CD4-positive, alpha-beta T cell (primary cell): ENCODE data around the gene C1orf35. TPM values are rescaled to one million over a fixed set of nuclear protein-coding genes. Genes with fewer than 3 reads are reported as not detected.

Source experiments
- ATAC-seq: fragments of 200-7000 bp; cut with Tn5 transposase; one replicate; pipeline ENCODE4 v1.10.0; 2022; ENCODE audit warnings: mild to moderate bottlenecking; ENCODE audit not compliant: poor library complexity
- CTCF ChIA-PET: fragments of 350-600 bp; sonication (Branson Sonifier 250); formaldehyde crosslinking; loops from one replicate; lab custom pipeline; 2021; ENCODE audit warnings: antibody characterized with exemption, inconsistent platforms; lab: Charles Lee
- POLR2A ChIA-PET: fragments of 350-600 bp; sonication (Branson Sonifier 250); formaldehyde crosslinking; loops from one replicate; lab custom pipeline; 2021; ENCODE audit warnings: antibody characterized with exemption, inconsistent platforms; lab: Charles Lee
- DNase-seq, 14 experiments: peaks; one replicate each; pipeline ENCODE4 v3.0.0-alpha.2; 2013 to 2020; ENCODE audit warnings: mixed read lengths in 2 of 14
- H3K27ac ChIP-seq, 2 donors: one replicate each; pipeline versions ENCODE4 v1.5.1 to v1.7.0; 2013; ENCODE audit warnings: low read length in 2 of 2, low read depth in 1 of 2, mild to moderate bottlenecking in 1 of 2
- H3K27me3 ChIP-seq, 2 experiments: 1 replicate in 1 of 2; 2 replicates in 1 of 2; pipeline versions ENCODE4 v1.6.1 to v1.7.0; 2013; ENCODE audit warnings: low read length in 2 of 2, control low read depth in 1 of 2, mild to moderate bottlenecking in 1 of 2, moderate library complexity in 1 of 2; ENCODE audit not compliant: insufficient read depth in 2 of 2, control insufficient read depth in 1 of 2
- H3K36me3 ChIP-seq: one replicate; pipeline ENCODE4 v1.6.1; 2013; ENCODE audit warnings: low read length, control low read depth; ENCODE audit not compliant: insufficient read depth
- H3K4me1 ChIP-seq: one replicate; pipeline ENCODE4 v1.6.1; 2013; ENCODE audit warnings: low read length, control low read depth; ENCODE audit not compliant: insufficient read depth
- H3K4me3 ChIP-seq: one replicate; pipeline ENCODE4 v1.5.1; 2013; ENCODE audit warnings: mild to moderate bottlenecking, low read length, moderate library complexity
- H3K9me3 ChIP-seq, 2 experiments: 1 replicate in 1 of 2; 2 replicates in 1 of 2; pipeline versions ENCODE4 v1.6.1 to v1.7.0; 2013; ENCODE audit warnings: low read length in 2 of 2, mild to moderate bottlenecking in 2 of 2, control low read depth in 1 of 2, moderate library complexity in 1 of 2; ENCODE audit not compliant: control insufficient read depth in 1 of 2, insufficient read depth in 1 of 2
- H3K27ac Mint-ChIP-seq: one replicate; pipeline ENCODE4 v1.8.0; 2020; ENCODE audit warnings: mixed read lengths
- H3K27me3 Mint-ChIP-seq: one replicate; pipeline ENCODE4 v1.8.0; 2021; ENCODE audit warnings: mixed read lengths
- H3K36me3 Mint-ChIP-seq: one replicate; pipeline ENCODE4 v1.8.0; 2021; ENCODE audit warnings: low read depth, mixed read lengths
- H3K4me1 Mint-ChIP-seq: one replicate; pipeline ENCODE4 v1.8.0; 2021; ENCODE audit warnings: low read depth, mixed read lengths
- H3K4me3 Mint-ChIP-seq: one replicate; pipeline ENCODE4 v1.8.0; 2020; ENCODE audit warnings: mild to moderate bottlenecking, mixed read lengths
- H3K9me3 Mint-ChIP-seq: one replicate; pipeline ENCODE4 v1.8.0; 2020; ENCODE audit warnings: mixed read lengths
- CTCF ChIP-seq: fragments of 200-600 bp; IDR thresholded peaks from one replicate; pipeline ENCODE4 v1.8.0; 2022; ENCODE audit warnings: antibody characterized with exemption, mild to moderate bottlenecking
- intact Hi-C, 2 experiments: fragments of 100-400 bp; cut with DNase I in 1 of 2; cut with micrococcal nuclease in 1 of 2; formaldehyde crosslinking; loops; one replicate each; pipeline versions ENCODE4 v1.15.1 to v1.9.0; 2023 to 2025; cut with DNase I, micrococcal nuclease
- total RNA-seq, 174 experiments: library from RNA in 2 of 174; stranded (reverse) in 2 of 174; gene quantifications; one replicate each; pipeline ENCODE4 v1.2.3 and lab custom pipeline; 2021 to 2026

The C1orf35 gene
- total RNA-seq, 2 experiments from 2014 or later, result 36.6 to 40.3 TPM

- peaks cover 88% of the 10 kb centered on the region for H3K4me1 ChIP-seq
- peaks cover 65% of the 10 kb centered on the region for H3K36me3 ChIP-seq
- H3K27me3 ChIP-seq, result no peaks in the 10 kb centered on the region
- peaks cover 5% of the 10 kb centered on the region for H3K9me3 Mint-ChIP-seq
- TF ChIP-seq CTCF, result no peak
- POLR2A ChIA-PET, result interaction anchor here (1.9 to 2.4 kb wide), 2 partner anchors 10 to 17 kb away, joined by 4 to 20 read pairs; partner anchors contain the start of gene ARF1
- H3K36me3 Mint-ChIP-seq, result peaks cover 86% of the 10 kb centered on the region
- no peak overlapping the region for H3K4me3 ChIP-seq
- no peak overlapping the region for H3K27ac ChIP-seq
- no peak for DNase-seq
- no peak overlapping the region for H3K4me3 Mint-ChIP-seq
- intact Hi-C loops, result no loop called here
- H3K27ac Mint-ChIP-seq, result peak overlapping the region; percentile 99
- H3K27me3 Mint-ChIP-seq, result no peaks in the 10 kb centered on the region
- no peak for ATAC-seq
- peaks cover 76% of the 10 kb centered on the region for H3K4me1 Mint-ChIP-seq
- peaks cover 7 to 23% of the 10 kb centered on the region in 2 experiments for H3K9me3 ChIP-seq
- CTCF ChIA-PET, result interaction anchor here (0.8 kb wide), 1 partner anchor 93 kb away, joined by 3 read pairs; no protein-coding TSS in a partner anchor
Measured at GRCh38 chr1:228092342-228093049, 10.6 kb downstream of the C1orf35 start.

- H3K27ac ChIP-seq, result no peak overlapping the region
- no peaks in the 10 kb centered on the region for H3K27me3 ChIP-seq
- TF ChIP-seq CTCF, result no peak
- no peaks in the 10 kb centered on the region for H3K27me3 Mint-ChIP-seq
- H3K4me3 Mint-ChIP-seq, result peak overlapping the region; percentile 59
- ChIA-PET POLR2A (interaction anchor here (1.0 to 2.4 kb wide), 4 partner anchors 8 to 396 kb away, joined by 4 to 20 read pairs (median 4); partner anchors contain the start of genes ARF1 and RNF187), CTCF (interaction anchor here (1.2 kb wide), 1 partner anchor 9 kb away, joined by 3 read pairs; no protein-coding TSS in a partner anchor)
- peaks cover 90% of the 10 kb centered on the region for H3K4me1 Mint-ChIP-seq
- H3K36me3 Mint-ChIP-seq, result peaks cover 76% of the 10 kb centered on the region
- peak overlapping the region; percentile 99 for H3K27ac Mint-ChIP-seq
- peaks cover 7 to 23% of the 10 kb centered on the region in 2 experiments for H3K9me3 ChIP-seq
- ATAC-seq (no peak), DNase-seq (no peak)
- no peak overlapping the region for H3K4me3 ChIP-seq
- H3K9me3 Mint-ChIP-seq, result peaks cover 5% of the 10 kb centered on the region
- H3K36me3 ChIP-seq, result peaks cover 50% of the 10 kb centered on the region
- intact Hi-C loops, result no loop called here
- peaks cover 93% of the 10 kb centered on the region for H3K4me1 ChIP-seq
Measured at GRCh38 chr1:228091084-228091483, 12.0 kb downstream of the C1orf35 start.

- H3K4me3 ChIP-seq, result no peak overlapping the region
Measured at GRCh38 chr1:228090613-228091081, 12.5 kb downstream of the C1orf35 start.

More at GRCh38 chr1:228090613-228091081, 12.5 kb downstream of the C1orf35 start:
- Histone ChIP-seq H3K27ac (peak overlapping the region in 1 of 2 donors; percentile 46), H3K27me3 (no peaks in the 10 kb centered on the region), H3K9me3 (peaks cover 7 to 23% of the 10 kb centered on the region in 2 experiments), H3K36me3 (peaks cover 47% of the 10 kb centered on the region), H3K4me1 (peaks cover 93% of the 10 kb centered on the region)
- H3K27me3 Mint-ChIP-seq, result no peaks in the 10 kb centered on the region
- H3K4me3 Mint-ChIP-seq, result peak overlapping the region; percentile 59
- H3K9me3 Mint-ChIP-seq, result peaks cover 5% of the 10 kb centered on the region
- peaks cover 90% of the 10 kb centered on the region for H3K4me1 Mint-ChIP-seq
- TF ChIP-seq CTCF, result no peak
- intact Hi-C loops, result no loop called here
- peak overlapping the region; percentile 99 for H3K27ac Mint-ChIP-seq
- ChIA-PET POLR2A (interaction anchor here (1.0 to 2.4 kb wide), 4 partner anchors 8 to 396 kb away, joined by 4 to 20 read pairs (median 4); partner anchors contain the start of genes ARF1 and RNF187), CTCF (interaction anchor here (1.2 kb wide), 1 partner anchor 9 kb away, joined by 3 read pairs; no protein-coding TSS in a partner anchor)
- DNase-seq, result peak in 2 of 14 experiments; percentile 2 to 43
- ATAC-seq, result no peak
- peaks cover 73% of the 10 kb centered on the region for H3K36me3 Mint-ChIP-seq
